HepG2 (cell line): ENCODE data around the gene SFT2D1. TPM values are rescaled to one million over a fixed set of nuclear protein-coding genes. Genes with fewer than 3 reads are reported as not detected.

Experiments used
- AKAP8 ChIP-seq: sonication (generic); formaldehyde crosslinking; IDR thresholded peaks from 2 replicates; pipeline ENCODE4 v1.5.1; 2020; ENCODE audit warnings: mild to moderate bottlenecking, missing genetic modification reagents
- ARID2 ChIP-seq: sonication (generic); formaldehyde crosslinking; IDR thresholded peaks from 2 replicates; pipeline ENCODE4 v1.8.1; 2022; ENCODE audit warnings: mild to moderate bottlenecking, missing genetic modification reagents, borderline replicate concordance
- ATAD3A ChIP-seq: sonication (generic); formaldehyde crosslinking; IDR thresholded peaks from 2 replicates; pipeline ENCODE4 v1.4.0; 2020; ENCODE audit warnings: missing genetic modification reagents
- BRCA1 ChIP-seq: sonication (generic); formaldehyde crosslinking; IDR thresholded peaks from 2 replicates; pipeline ENCODE4 v1.4.0; 2020; ENCODE audit warnings: missing genetic modification reagents
- DMAP1 ChIP-seq: IDR thresholded peaks from 2 replicates; pipeline ENCODE4 v1.6.1; 2016
- DNMT1 ChIP-seq: sonication (generic); formaldehyde crosslinking; IDR thresholded peaks from 2 replicates; pipeline ENCODE4 v1.5.1; 2020; ENCODE audit warnings: mild to moderate bottlenecking, missing genetic modification reagents
- FLYWCH1 ChIP-seq: sonication (generic); formaldehyde crosslinking; IDR thresholded peaks from 2 replicates; pipeline ENCODE4 v1.8.1; 2023; ENCODE audit warnings: mild to moderate bottlenecking, missing genetic modification reagents
- HDAC1 ChIP-seq: sonication (generic); formaldehyde crosslinking; IDR thresholded peaks from 2 replicates; pipeline ENCODE4 v1.5.1; 2020; ENCODE audit warnings: mild to moderate bottlenecking, missing genetic modification reagents
- HDAC6 ChIP-seq: fragments of 200-600 bp; sonication (generic); IDR thresholded peaks from 2 replicates; pipeline ENCODE4 v1.7.0; 2017; ENCODE audit warnings: mild to moderate bottlenecking, antibody characterized with exemption, low read length, low read depth
- JUN ChIP-seq: sonication (generic); formaldehyde crosslinking; IDR thresholded peaks from 2 replicates; pipeline ENCODE4 v1.4.0; 2020; ENCODE audit warnings: mild to moderate bottlenecking, missing genetic modification reagents
- KDM1A ChIP-seq: IDR thresholded peaks from 2 replicates; pipeline ENCODE4 v1.6.1; 2016; ENCODE audit warnings: missing compliant biosample characterization
- MYNN ChIP-seq: sonication (generic); formaldehyde crosslinking; IDR thresholded peaks from 2 replicates; pipeline ENCODE4 v1.4.0; 2020; ENCODE audit warnings: mild to moderate bottlenecking, low read depth, missing genetic modification reagents
- POLR2AphosphoS5 ChIP-seq: IDR thresholded peaks from 2 replicates; pipeline ENCODE4 v1.6.1; 2012; ENCODE audit warnings: low read depth, low read length
- PRPF4 ChIP-seq: fragments of 200-400 bp; formaldehyde crosslinking; IDR thresholded peaks from 2 replicates; pipeline ENCODE4 v1.6.1; 2016; ENCODE audit warnings: low read length, low read depth; ENCODE audit not compliant: poor library complexity, severe bottlenecking
- PTBP1 ChIP-seq: fragments of 200-400 bp; formaldehyde crosslinking; IDR thresholded peaks from 2 replicates; pipeline ENCODE4 v1.6.1; 2018; ENCODE audit warnings: low read length, low read depth; ENCODE audit not compliant: poor library complexity, severe bottlenecking
- REPIN1 ChIP-seq: sonication (generic); formaldehyde crosslinking; IDR thresholded peaks from 2 replicates; pipeline ENCODE4 v1.8.0; 2022; ENCODE audit warnings: missing genetic modification reagents, low read depth, mild to moderate bottlenecking, borderline replicate concordance
- RNF2 ChIP-seq: fragments of 450-650 bp; conservative IDR thresholded peaks from 2 replicates; pipeline ENCODE4 v1.6.1; 2016; ENCODE audit warnings: low read depth
- SIN3A ChIP-seq: IDR thresholded peaks from 2 replicates; pipeline ENCODE4 v1.6.1; 2011; ENCODE audit warnings: low read depth, mild to moderate bottlenecking, control low read depth, low read length, borderline replicate concordance
- SNAI1 ChIP-seq: sonication (generic); formaldehyde crosslinking; IDR thresholded peaks from 2 replicates; pipeline ENCODE4 v1.5.0; 2020; ENCODE audit warnings: mild to moderate bottlenecking, missing genetic modification reagents, borderline replicate concordance
- SP140L ChIP-seq: sonication (generic); formaldehyde crosslinking; IDR thresholded peaks from 2 replicates; pipeline ENCODE4 v1.4.0; 2020; ENCODE audit warnings: missing genetic modification reagents, borderline replicate concordance
- TBP ChIP-seq: sonication (generic); formaldehyde crosslinking; IDR thresholded peaks from 2 replicates; pipeline ENCODE4 v1.5.0; 2020; ENCODE audit warnings: missing genetic modification reagents
- XBP1 ChIP-seq: sonication (generic); formaldehyde crosslinking; IDR thresholded peaks from 2 replicates; pipeline ENCODE4 v1.5.0; 2020; ENCODE audit warnings: missing genetic modification reagents
- ZFP36 ChIP-seq: fragments of 150-350 bp; IDR thresholded peaks from 2 replicates; pipeline ENCODE4 v1.6.1; 2018; ENCODE audit warnings: borderline replicate concordance, low read length, low read depth; ENCODE audit not compliant: partially characterized antibody
- ZNF124 ChIP-seq: sonication (generic); formaldehyde crosslinking; IDR thresholded peaks from 2 replicates; pipeline ENCODE4 v1.4.0; 2020; ENCODE audit warnings: missing genetic modification reagents
- ZNF264 ChIP-seq: sonication (generic); formaldehyde crosslinking; IDR thresholded peaks from 2 replicates; pipeline ENCODE4 v1.4.0; 2020; ENCODE audit warnings: missing genetic modification reagents
- ZNF552 ChIP-seq: sonication (generic); formaldehyde crosslinking; IDR thresholded peaks from 2 replicates; pipeline ENCODE4 v1.9.0; 2022; ENCODE audit warnings: missing genetic modification reagents, mild to moderate bottlenecking, borderline replicate concordance
- ZNF556 ChIP-seq: sonication (generic); formaldehyde crosslinking; IDR thresholded peaks from 2 replicates; pipeline ENCODE4 v1.4.0; 2020; ENCODE audit warnings: mild to moderate bottlenecking, missing genetic modification reagents, borderline replicate concordance
- ZNF557 ChIP-seq: sonication (generic); formaldehyde crosslinking; IDR thresholded peaks from 2 replicates; pipeline ENCODE4 v1.4.0; 2020; ENCODE audit warnings: missing genetic modification reagents
- ZNF775 ChIP-seq: sonication (generic); formaldehyde crosslinking; IDR thresholded peaks from 2 replicates; pipeline ENCODE4 v1.4.0; 2020; ENCODE audit warnings: missing genetic modification reagents, mild to moderate bottlenecking, moderate library complexity, borderline replicate concordance
- polyA plus RNA-seq, 8 experiments: library from polyadenylated mRNA; depleted of rRNA in 3 of 8; stranded (reverse) in 7 of 8; unstranded in 1 of 8; fragments of >200 nt; fragmentation: Illumina TruSeq in 4 of 8; extraction: Trizol in 4 of 8; gene quantifications; 2 replicates each; pipeline versions ENCODE4 v1.2.1 to v1.2.3, GENCODE V29; 2011 to 2016; ENCODE audit warnings: low read depth in 4 of 8, missing spikeins in 1 of 8, mixed read lengths in 1 of 8; ENCODE audit not compliant: insufficient read depth in 1 of 8
- total RNA-seq, 5 experiments: library from RNA; depleted of rRNA; stranded (reverse); fragments of >200 nt; fragmentation: Illumina TruSeq; extraction: Trizol; gene quantifications; 2 replicates each; pipeline ENCODE4 v1.2.3, GENCODE V29; 2016; ENCODE audit warnings: low read depth in 1 of 5
- TF ChIP-seq, protein P1 (sequence below): sonication (generic); formaldehyde crosslinking; IDR thresholded peaks from 2 replicates; pipeline ENCODE4 v1.5.0; 2020; ENCODE audit warnings: missing genetic modification reagents
- TF ChIP-seq, protein P2 (sequence below): IDR thresholded peaks from 2 replicates; pipeline ENCODE4 v1.6.1; 2016; ENCODE audit warnings: mild to moderate bottlenecking, missing biosample characterization, missing genetic modification reagents

The SFT2D1 gene
- total and polyA plus RNA-seq, 2 of the 13 experiments (the other 11 are each of a cell fraction or from before 2014, with no cell fraction given): 115 to 147 TPM

DNA sequence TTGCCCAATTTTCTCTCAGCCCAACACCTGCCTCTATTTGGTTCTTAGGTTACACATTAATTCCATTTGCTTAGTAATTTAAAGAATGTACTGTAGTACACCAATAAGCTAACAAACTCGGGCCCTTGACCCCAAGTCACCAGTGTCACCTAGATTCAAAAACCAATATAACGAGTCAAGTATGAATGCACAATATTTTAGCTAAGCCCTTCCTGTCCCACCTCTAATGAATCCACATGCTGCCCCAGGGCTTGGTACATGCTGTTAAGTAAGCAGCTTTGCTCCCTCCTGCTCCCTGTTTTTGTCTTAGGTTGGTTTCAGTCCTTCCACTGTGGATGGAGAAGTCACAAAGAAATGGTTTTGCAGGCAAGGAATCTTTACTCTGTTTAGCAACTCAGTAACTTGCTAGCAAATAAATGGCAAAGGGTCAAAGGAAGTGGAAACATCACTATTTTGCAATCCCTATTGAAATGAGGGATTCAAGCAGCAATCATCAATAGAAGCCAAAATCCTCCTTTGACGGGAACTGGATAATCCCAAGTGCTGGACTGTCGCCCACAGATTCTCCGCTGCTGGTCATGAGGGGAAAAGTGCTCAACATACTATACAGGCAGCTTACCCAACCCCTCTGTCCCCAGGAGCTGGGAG is 45.4 kb upstream of the SFT2D1 start (continued):
- no peak for TF ChIP-seq PTBP1
- no peak for TF ChIP-seq TBP
- no peak for TF ChIP-seq ATAD3A
- TF ChIP-seq ZNF775 (CRISPR knock-in tag): peak; percentile 56; the same call in 1 of the 2 replicates
- peak; percentile 58; the same call in 1 of the 2 replicates for TF ChIP-seq JUN
- TF ChIP-seq AKAP8 (CRISPR knock-in tag): no peak
- peak; percentile 54; the same call in 1 of the 2 replicates for TF ChIP-seq KDM1A (CRISPR knock-in tag)
- TF ChIP-seq ZNF264 (CRISPR knock-in tag): peak; percentile 96
- TF ChIP-seq ZNF557 (CRISPR knock-in tag): 0 out of 2 replicates have a peak, but pooled peaks have one; percentile 19
- TF ChIP-seq POLR2AphosphoS5: 0 out of 2 replicates have a peak, but pooled peaks have one; percentile 23
- TF ChIP-seq, protein P1, sequence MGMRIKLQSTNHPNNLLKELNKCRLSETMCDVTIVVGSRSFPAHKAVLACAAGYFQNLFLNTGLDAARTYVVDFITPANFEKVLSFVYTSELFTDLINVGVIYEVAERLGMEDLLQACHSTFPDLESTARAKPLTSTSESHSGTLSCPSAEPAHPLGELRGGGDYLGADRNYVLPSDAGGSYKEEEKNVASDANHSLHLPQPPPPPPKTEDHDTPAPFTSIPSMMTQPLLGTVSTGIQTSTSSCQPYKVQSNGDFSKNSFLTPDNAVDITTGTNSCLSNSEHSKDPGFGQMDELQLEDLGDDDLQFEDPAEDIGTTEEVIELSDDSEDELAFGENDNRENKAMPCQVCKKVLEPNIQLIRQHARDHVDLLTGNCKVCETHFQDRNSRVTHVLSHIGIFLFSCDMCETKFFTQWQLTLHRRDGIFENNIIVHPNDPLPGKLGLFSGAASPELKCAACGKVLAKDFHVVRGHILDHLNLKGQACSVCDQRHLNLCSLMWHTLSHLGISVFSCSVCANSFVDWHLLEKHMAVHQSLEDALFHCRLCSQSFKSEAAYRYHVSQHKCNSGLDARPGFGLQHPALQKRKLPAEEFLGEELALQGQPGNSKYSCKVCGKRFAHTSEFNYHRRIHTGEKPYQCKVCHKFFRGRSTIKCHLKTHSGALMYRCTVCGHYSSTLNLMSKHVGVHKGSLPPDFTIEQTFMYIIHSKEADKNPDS (CRISPR knock-in tag): no peak
- TF ChIP-seq SNAI1 (CRISPR knock-in tag): no peak
- no peak for TF ChIP-seq PRPF4
- TF ChIP-seq DNMT1: no peak
- 0 out of 2 replicates have a peak, but pooled peaks have one; percentile 29 for TF ChIP-seq ZNF552 (CRISPR knock-in tag)
- TF ChIP-seq ZNF124 (CRISPR knock-in tag): no peak; the same call in none of the 2 replicates
- TF ChIP-seq DMAP1 (CRISPR knock-in tag): peak; percentile 47; the same call in 1 of the 2 replicates
- TF ChIP-seq RNF2: no peak; the same call in 1 of the 2 replicates
- TF ChIP-seq ZNF556 (CRISPR knock-in tag): peak; percentile 91; the same call in 1 of the 2 replicates
- no peak for TF ChIP-seq XBP1
- 0 out of 2 replicates have a peak, but pooled peaks have one; percentile 55 for TF ChIP-seq REPIN1 (CRISPR knock-in tag)
- no peak for TF ChIP-seq HDAC6
- no peak for TF ChIP-seq SP140L (CRISPR knock-in tag)
- peak; percentile 63; the same call in 1 of the 2 replicates for TF ChIP-seq BRCA1
- TF ChIP-seq, protein P2, sequence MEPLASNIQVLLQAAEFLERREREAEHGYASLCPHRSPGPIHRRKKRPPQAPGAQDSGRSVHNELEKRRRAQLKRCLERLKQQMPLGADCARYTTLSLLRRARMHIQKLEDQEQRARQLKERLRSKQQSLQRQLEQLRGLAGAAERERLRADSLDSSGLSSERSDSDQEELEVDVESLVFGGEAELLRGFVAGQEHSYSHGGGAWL (CRISPR knock-in tag): no peak; the same call in 1 of the 2 replicates
- no peak for TF ChIP-seq ZFP36
- no peak for TF ChIP-seq MYNN (CRISPR knock-in tag)
- 0 out of 2 replicates have a peak, but pooled peaks have one; percentile 3 for TF ChIP-seq SIN3A
- TF ChIP-seq HDAC1 (CRISPR knock-in tag): peak; percentile 87
- peak; percentile 92; the same call in 1 of the 2 replicates for TF ChIP-seq ARID2 (CRISPR knock-in tag)
- TF ChIP-seq FLYWCH1: peak; percentile 73; the same call in 1 of the 2 replicates
